ENCODE results near the gene GARNL3. TPM values are rescaled to one million over a fixed set of nuclear protein-coding genes. Genes with fewer than 3 reads are reported as not detected.

Gene GARNL3
- total and polyA plus RNA-seq, 2 experiments from 2014 or later, result 9.5 to 10.5 TPM

- Histone ChIP-seq H3K9me3 (ENCODE audit: low read depth) (no peaks in the 10 kb centered on the region), H3K27me3 (no peaks in the 10 kb centered on the region), H3K9me2 (replicated peaks; ENCODE audit: insufficient read depth) (no peaks in the 10 kb centered on the region), H2AFZ (no peak overlapping the region), H3K4me3 (no peak overlapping the region), H3K27ac (no peak overlapping the region), H3K79me2 (no peaks in the 10 kb centered on the region), H4K20me1 (ENCODE audit: insufficient read depth, poor library complexity, severe bottlenecking) (no peaks in the 10 kb centered on the region), H3K36me3 (replicated peaks; ENCODE audit: insufficient read depth, low read depth) (no peaks in the 10 kb centered on the region), H3K4me1 (ENCODE audit: insufficient read depth) (no peaks in the 10 kb centered on the region), H3K4me2 (no peak overlapping the region)
- 90% methylated on average over 4 of the region's 4 CpGs for WGBS (ENCODE audit: low lambda C conversion rate, missing lambda C conversion rate)
- no peak for DNase-seq (ENCODE audit: low spot score)
- TF ChIP-seq, protein P1, sequence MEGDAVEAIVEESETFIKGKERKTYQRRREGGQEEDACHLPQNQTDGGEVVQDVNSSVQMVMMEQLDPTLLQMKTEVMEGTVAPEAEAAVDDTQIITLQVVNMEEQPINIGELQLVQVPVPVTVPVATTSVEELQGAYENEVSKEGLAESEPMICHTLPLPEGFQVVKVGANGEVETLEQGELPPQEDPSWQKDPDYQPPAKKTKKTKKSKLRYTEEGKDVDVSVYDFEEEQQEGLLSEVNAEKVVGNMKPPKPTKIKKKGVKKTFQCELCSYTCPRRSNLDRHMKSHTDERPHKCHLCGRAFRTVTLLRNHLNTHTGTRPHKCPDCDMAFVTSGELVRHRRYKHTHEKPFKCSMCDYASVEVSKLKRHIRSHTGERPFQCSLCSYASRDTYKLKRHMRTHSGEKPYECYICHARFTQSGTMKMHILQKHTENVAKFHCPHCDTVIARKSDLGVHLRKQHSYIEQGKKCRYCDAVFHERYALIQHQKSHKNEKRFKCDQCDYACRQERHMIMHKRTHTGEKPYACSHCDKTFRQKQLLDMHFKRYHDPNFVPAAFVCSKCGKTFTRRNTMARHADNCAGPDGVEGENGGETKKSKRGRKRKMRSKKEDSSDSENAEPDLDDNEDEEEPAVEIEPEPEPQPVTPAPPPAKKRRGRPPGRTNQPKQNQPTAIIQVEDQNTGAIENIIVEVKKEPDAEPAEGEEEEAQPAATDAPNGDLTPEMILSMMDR (IDR thresholded peaks at IDR 0.05; ENCODE audit: poor library complexity), result no peak
- TF ChIP-seq EZH2phosphoT487 (IDR thresholded peaks at IDR 0.05; ENCODE audit: low read depth, severe bottlenecking, unreplicated experiment) (no peak), EZH2 (IDR thresholded peaks at IDR 0.05; ENCODE audit: borderline replicate concordance) (no peak)
Measured at GRCh38 chr9:127229691-127230417, 34.7 kb upstream of the GARNL3 start.

DNA sequence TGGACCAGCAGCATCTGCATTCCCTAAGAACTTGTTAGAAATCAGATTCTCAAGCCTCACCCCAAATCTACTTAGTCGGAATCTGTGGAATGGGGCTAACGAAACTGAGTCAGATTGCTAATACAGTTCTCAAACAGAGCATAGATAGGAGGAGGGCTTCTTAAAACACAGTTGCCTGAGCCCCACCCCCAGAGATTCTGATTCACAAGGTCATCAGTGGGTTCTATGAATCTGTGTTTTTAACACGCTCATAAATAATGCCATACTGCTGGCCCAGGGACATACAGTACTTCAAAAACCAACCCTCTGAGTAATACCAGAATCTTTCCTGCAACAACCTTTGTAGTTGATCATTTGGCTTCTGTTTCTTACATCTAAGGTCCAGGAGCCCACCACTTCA is 32.9 kb upstream of the GARNL3 start:
- Histone ChIP-seq H3K27me3 (no peaks in the 10 kb centered on the region), H4K20me1 (ENCODE audit: insufficient read depth, poor library complexity, severe bottlenecking) (no peaks in the 10 kb centered on the region), H3K9me3 (ENCODE audit: low read depth) (no peaks in the 10 kb centered on the region), H3K4me2 (no peak overlapping the region), H3K9me2 (replicated peaks; ENCODE audit: insufficient read depth) (no peaks in the 10 kb centered on the region), H3K4me3 (no peak overlapping the region), H2AFZ (no peak overlapping the region), H3K79me2 (peaks cover 3% of the 10 kb centered on the region), H3K4me1 (ENCODE audit: insufficient read depth) (no peaks in the 10 kb centered on the region), H3K27ac (no peak overlapping the region), H3K36me3 (replicated peaks; ENCODE audit: insufficient read depth, low read depth) (no peaks in the 10 kb centered on the region)
- TF ChIP-seq EZH2phosphoT487 (IDR thresholded peaks at IDR 0.05; ENCODE audit: low read depth, severe bottlenecking, unreplicated experiment) (no peak), EZH2 (IDR thresholded peaks at IDR 0.05; ENCODE audit: borderline replicate concordance) (no peak)
- TF ChIP-seq, protein P1 (IDR thresholded peaks at IDR 0.05; ENCODE audit: poor library complexity), result no peak
- WGBS (ENCODE audit: low lambda C conversion rate, missing lambda C conversion rate), result 76% methylated on average over 3 of the region's 3 CpGs
- DNase-seq (ENCODE audit: low spot score), result no peak

- no peaks in the 10 kb centered on the region for H3K9me2 ChIP-seq (replicated peaks; ENCODE audit: insufficient read depth)
- H3K27me3 ChIP-seq, result no peaks in the 10 kb centered on the region
- no peaks in the 10 kb centered on the region for H3K4me1 ChIP-seq (ENCODE audit: insufficient read depth)
- no peaks in the 10 kb centered on the region for H3K9me3 ChIP-seq (ENCODE audit: low read depth)
- H3K36me3 ChIP-seq (replicated peaks; ENCODE audit: insufficient read depth, low read depth), result no peaks in the 10 kb centered on the region
- no peaks in the 10 kb centered on the region for H4K20me1 ChIP-seq (ENCODE audit: insufficient read depth, poor library complexity, severe bottlenecking)
- no peak overlapping the region for H3K27ac ChIP-seq
- 96% methylated on average over 4 of the region's 4 CpGs for WGBS (ENCODE audit: low lambda C conversion rate, missing lambda C conversion rate)
- DNase-seq (ENCODE audit: low spot score), result no peak
- no peak overlapping the region for H3K4me2 ChIP-seq
- H2AFZ ChIP-seq, result no peak overlapping the region
- TF ChIP-seq, protein P1 (IDR thresholded peaks at IDR 0.05; ENCODE audit: poor library complexity), result no peak
- TF ChIP-seq EZH2phosphoT487 (IDR thresholded peaks at IDR 0.05; ENCODE audit: low read depth, severe bottlenecking, unreplicated experiment) (no peak), EZH2 (IDR thresholded peaks at IDR 0.05; ENCODE audit: borderline replicate concordance) (no peak)
- no peak overlapping the region for H3K4me3 ChIP-seq
- H3K79me2 ChIP-seq, result peaks cover 3% of the 10 kb centered on the region
Measured at GRCh38 chr9:127232833-127233549, 31.6 kb upstream of the GARNL3 start.

Measured in hepatocyte (in vitro differentiated cells).